C4-2B (cell line): Measurements from ENCODE around the gene DPYSL4.

ENCODE experiments used
- ZFX ChIP-seq: fragments of 450-650 bp; IDR thresholded peaks from 2 replicates; pipeline ENCODE4 v1.6.1; 2017
- TF ChIP-seq, protein P1 (sequence below): fragments of 450-650 bp; conservative IDR thresholded peaks from 2 replicates; pipeline ENCODE4 v1.5.1; 2017; ENCODE audit warnings: mild to moderate bottlenecking

DNA sequence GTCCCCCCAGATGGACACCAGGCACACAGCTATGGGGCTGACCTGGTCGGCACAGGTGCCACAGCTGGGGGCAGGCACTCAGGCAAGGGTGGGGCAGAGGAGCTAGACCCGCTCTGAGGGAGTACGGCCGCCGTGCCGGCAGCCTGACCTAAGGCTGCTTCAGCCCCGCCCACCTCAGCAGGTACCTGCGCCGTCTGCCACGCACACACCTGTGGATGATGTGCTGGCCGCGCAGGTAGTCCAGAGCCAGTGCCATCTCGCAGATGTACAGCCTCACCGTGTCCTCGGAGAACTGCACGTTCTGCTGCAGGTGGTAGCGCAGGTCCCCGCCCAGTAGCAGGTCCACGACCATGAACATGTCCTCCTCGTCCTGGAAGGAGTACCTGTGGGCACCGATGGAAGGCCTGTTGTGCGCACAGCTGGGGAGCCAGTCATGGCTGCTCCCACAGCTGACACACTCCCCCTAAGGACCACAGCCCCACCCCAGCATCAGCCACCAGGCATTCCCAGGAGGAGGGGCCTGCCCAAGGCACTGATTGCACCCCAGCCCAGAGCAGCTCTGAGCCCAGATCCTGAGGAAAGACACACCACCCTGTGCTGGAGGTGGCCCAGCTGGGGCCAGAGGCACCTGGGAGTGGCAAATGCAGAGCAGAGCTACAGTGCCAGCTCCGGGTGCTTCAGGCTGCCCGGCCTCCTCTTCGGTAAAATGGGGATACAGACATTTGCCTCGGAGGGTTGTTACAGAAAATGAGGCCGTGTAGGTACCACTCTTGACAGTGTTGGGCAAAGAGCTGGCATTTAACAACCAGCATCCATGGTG is 40.0 kb downstream of the DPYSL4 start:
- TF ChIP-seq, protein P1, sequence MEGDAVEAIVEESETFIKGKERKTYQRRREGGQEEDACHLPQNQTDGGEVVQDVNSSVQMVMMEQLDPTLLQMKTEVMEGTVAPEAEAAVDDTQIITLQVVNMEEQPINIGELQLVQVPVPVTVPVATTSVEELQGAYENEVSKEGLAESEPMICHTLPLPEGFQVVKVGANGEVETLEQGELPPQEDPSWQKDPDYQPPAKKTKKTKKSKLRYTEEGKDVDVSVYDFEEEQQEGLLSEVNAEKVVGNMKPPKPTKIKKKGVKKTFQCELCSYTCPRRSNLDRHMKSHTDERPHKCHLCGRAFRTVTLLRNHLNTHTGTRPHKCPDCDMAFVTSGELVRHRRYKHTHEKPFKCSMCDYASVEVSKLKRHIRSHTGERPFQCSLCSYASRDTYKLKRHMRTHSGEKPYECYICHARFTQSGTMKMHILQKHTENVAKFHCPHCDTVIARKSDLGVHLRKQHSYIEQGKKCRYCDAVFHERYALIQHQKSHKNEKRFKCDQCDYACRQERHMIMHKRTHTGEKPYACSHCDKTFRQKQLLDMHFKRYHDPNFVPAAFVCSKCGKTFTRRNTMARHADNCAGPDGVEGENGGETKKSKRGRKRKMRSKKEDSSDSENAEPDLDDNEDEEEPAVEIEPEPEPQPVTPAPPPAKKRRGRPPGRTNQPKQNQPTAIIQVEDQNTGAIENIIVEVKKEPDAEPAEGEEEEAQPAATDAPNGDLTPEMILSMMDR = no peak
- no peak for TF ChIP-seq ZFX
